ENCODE measurements around the gene FAF1.

Gene FAF1

GRCh38 chr1:50595874-50596273 lies 364.2 kb downstream of the FAF1 start:
- POLR2A ChIA-PET, result no interaction called here
- no peak overlapping the region for H3K4me3 ChIP-seq (ENCODE audit: low read depth, low read length)
- CTCF ChIA-PET, result interaction anchor here (0.8 to 0.9 kb wide), 3 partner anchors 142 to 243 kb away, joined by 3 read pairs; no protein-coding TSS in a partner anchor
- DNase-seq (ENCODE audit: low read depth, low spot score), result no peak
- no peak for TF ChIP-seq CTCF (IDR thresholded peaks at IDR 0.05; ENCODE audit: insufficient read depth, low read length, missing control alignments)

GRCh38 chr1:50593515-50593914 lies 366.6 kb downstream of the FAF1 start:
- no peak overlapping the region for H3K4me3 ChIP-seq (ENCODE audit: low read depth, low read length)
- DNase-seq (ENCODE audit: low read depth, low spot score), result no peak
- ChIA-PET CTCF (no interaction called here), POLR2A (no interaction called here)
- TF ChIP-seq CTCF (IDR thresholded peaks at IDR 0.05; ENCODE audit: insufficient read depth, low read length, missing control alignments), result no peak

GRCh38 chr1:50591598-50591997 lies 368.5 kb downstream of the FAF1 start:
- POLR2A ChIA-PET, result no interaction called here
- no peak for DNase-seq (ENCODE audit: low read depth, low spot score)
- CTCF ChIA-PET, result interaction anchor here (1.3 kb wide), 1 partner anchor 14 kb away, joined by 3 read pairs; no protein-coding TSS in a partner anchor
- no peak overlapping the region for H3K4me3 ChIP-seq (ENCODE audit: low read depth, low read length)
- TF ChIP-seq CTCF (IDR thresholded peaks at IDR 0.05; ENCODE audit: insufficient read depth, low read length, missing control alignments), result no peak

GRCh38 chr1:50582346-50582745 lies 377.7 kb downstream of the FAF1 start:
- no peak for TF ChIP-seq CTCF (IDR thresholded peaks at IDR 0.05; ENCODE audit: insufficient read depth, low read length, missing control alignments)
- POLR2A ChIA-PET, result no interaction called here
- H3K4me3 ChIP-seq (ENCODE audit: low read depth, low read length), result no peak overlapping the region
- CTCF ChIA-PET, result no interaction called here
- DNase-seq (ENCODE audit: low read depth, low spot score), result no peak

GRCh38 chr1:50570066-50570468 lies 390.0 kb downstream of the FAF1 start:
- CTCF ChIA-PET, result interaction anchor here (0.8 kb wide), 2 partner anchors 15 to 112 kb away, joined by 3 read pairs; no protein-coding TSS in a partner anchor
- POLR2A ChIA-PET, result no interaction called here
- no peak overlapping the region for H3K4me3 ChIP-seq (ENCODE audit: low read depth, low read length)
- DNase-seq (ENCODE audit: low read depth, low spot score), result no peak
- TF ChIP-seq CTCF (IDR thresholded peaks at IDR 0.05; ENCODE audit: insufficient read depth, low read length, missing control alignments), result no peak

GRCh38 chr1:50568782-50569181 lies 391.3 kb downstream of the FAF1 start:
- ChIA-PET POLR2A (no interaction called here), CTCF (no interaction called here)
- DNase-seq (ENCODE audit: low read depth, low spot score), result no peak
- no peak overlapping the region for H3K4me3 ChIP-seq (ENCODE audit: low read depth, low read length)
- TF ChIP-seq CTCF (IDR thresholded peaks at IDR 0.05; ENCODE audit: insufficient read depth, low read length, missing control alignments), result no peak
